Mononuclear cell (primary cell): ENCODE data around the gene ERCC1. TPM values are rescaled to one million over a fixed set of nuclear protein-coding genes. Genes with fewer than 3 reads are reported as not detected.

Experiments
- H3K27me3 ChIP-seq: 2 replicates; pipeline ENCODE4 v1.6.0; 2011; ENCODE audit warnings: low read length, control low read depth; ENCODE audit not compliant: insufficient read depth
- H3K4me1 ChIP-seq: 2 replicates; pipeline ENCODE4 v1.5.1; 2011; ENCODE audit warnings: mild to moderate bottlenecking, low read length, control low read depth; ENCODE audit not compliant: insufficient read depth
- H3K4me3 ChIP-seq: 2 replicates; pipeline ENCODE4 v1.5.1; 2011; ENCODE audit warnings: mild to moderate bottlenecking, low read length, moderate library complexity
- H3K9me3 ChIP-seq: 2 replicates; pipeline ENCODE4 v1.5.1; 2011; ENCODE audit warnings: low read depth, mild to moderate bottlenecking, control low read depth, low read length
- total RNA-seq: library from RNA; depleted of rRNA; stranded (reverse); fragments of >200 nt; gene quantifications from one replicate; pipeline ENCODE4 v1.2.3, GENCODE V29; 2012

ERCC1 gene
- total RNA-seq, result 33.6 TPM

- H3K27me3 ChIP-seq, result peaks cover 3% of the 10 kb centered on the region
- peaks cover 74% of the 10 kb centered on the region for H3K4me1 ChIP-seq
Measured at GRCh38 chr19:45423589-45424190, at the start of gene ERCC1. Gene ERCC1 (minus strand): TSS chr19:45423917. CDS start chr19:45423374, 543 bp downstream.

DNA sequence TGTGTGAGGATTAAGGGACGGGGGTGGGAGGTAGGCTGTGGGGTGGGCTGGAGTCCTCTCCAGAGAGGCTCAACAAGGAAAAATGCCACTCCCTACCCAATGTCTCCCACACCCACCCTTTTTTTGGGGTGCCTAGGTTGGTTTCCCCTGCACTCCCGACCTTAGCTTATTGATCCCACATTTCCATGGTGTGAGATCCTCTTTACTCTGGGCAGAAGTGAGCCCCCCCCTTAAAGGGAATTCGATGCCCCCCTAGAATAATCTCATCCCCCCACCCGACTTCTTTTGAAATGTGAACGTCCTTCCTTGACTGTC lies 49.6 kb upstream of the ERCC1 start:
- H3K4me1 ChIP-seq, result peaks cover 47% of the 10 kb centered on the region
- H3K9me3 ChIP-seq, result no peaks in the 10 kb centered on the region
- peaks cover 40% of the 10 kb centered on the region for H3K27me3 ChIP-seq
- no peak overlapping the region for H3K4me3 ChIP-seq

More at GRCh38 chr19:45423589-45424190, at the start of gene ERCC1:
- Histone ChIP-seq H3K9me3 (no peaks in the 10 kb centered on the region), H3K4me3 (peak within 1 kb of the TSS; percentile 57)

- Histone ChIP-seq H3K27me3 (peaks cover 40% of the 10 kb centered on the region), H3K9me3 (no peaks in the 10 kb centered on the region), H3K4me3 (no peak overlapping the region), H3K4me1 (peaks cover 47% of the 10 kb centered on the region)
Measured at GRCh38 chr19:45472563-45473366, 49.0 kb upstream of the ERCC1 start.

DNA sequence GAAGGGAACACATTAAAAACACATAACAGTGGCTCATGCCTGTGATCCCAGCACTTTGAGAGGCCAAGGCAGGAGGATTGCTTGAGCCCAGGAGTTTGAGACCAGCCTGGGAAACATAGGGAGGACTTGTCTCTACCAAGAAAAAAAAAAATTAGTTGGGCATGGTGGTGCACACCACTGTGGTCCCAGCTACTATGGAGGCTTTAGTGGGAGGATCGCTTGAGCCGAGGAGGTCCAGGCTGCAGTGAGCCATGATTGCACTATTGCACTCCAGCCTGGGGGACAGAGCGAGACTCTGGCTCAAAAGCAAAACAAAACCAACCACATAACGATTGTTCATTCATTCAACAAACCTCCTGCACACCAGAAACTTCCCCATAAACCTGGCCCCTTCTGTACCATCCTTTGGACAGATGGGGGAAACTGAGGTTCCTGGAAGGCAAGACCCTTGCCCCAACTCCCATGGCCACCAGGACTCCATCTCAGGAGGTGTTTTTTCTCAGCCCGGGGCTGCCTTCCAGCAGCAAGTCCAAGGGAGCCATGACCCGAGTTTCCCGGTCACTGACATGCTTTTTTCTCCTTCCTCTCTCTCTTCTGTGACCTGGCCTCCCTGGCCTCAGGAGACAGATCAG lies 48.3 kb upstream of the ERCC1 start:
- Histone ChIP-seq H3K4me3 (no peak overlapping the region), H3K4me1 (peaks cover 45% of the 10 kb centered on the region), H3K9me3 (no peaks in the 10 kb centered on the region), H3K27me3 (peaks cover 40% of the 10 kb centered on the region)

DNA sequence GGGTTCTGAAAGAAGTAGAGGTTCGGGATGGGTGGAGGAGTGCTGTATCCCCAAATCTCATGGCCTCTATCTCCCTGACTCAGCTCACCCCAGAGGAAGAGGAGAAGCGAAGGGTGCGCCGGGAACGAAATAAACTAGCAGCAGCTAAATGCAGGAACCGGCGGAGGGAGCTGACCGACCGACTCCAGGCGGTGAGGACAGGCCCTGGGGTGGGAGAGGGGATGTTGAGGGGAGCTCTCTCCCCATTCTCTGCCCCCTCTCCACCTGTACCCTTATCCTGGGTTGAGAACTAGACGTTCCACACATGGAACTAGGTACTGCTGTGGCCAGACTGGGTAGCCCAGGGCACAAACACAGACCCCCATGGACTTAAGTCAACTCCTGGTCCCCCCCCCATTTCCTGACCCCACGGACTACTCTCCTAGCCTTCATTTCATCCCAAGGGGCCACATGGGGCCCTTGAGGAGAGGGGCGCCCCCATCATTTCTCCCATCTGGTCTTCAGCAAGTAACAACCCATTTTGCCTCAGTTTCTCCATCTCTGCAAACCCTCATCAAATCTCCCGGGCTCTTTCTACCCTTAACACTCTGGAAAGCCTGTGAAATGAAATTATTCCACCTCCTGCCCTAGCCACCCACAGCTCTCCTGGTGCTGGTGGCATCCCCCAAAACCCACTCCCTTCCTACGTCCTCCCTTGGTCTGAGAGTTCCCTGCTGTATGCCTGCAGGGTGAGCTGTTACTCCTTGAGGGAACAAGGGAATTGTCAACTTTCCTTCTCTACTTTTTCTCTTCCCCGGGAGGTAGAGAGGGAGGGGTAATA lies 47.6 kb upstream of the ERCC1 start:
- Histone ChIP-seq H3K27me3 (peaks cover 40% of the 10 kb centered on the region), H3K9me3 (no peaks in the 10 kb centered on the region), H3K4me1 (peaks cover 46% of the 10 kb centered on the region), H3K4me3 (no peak overlapping the region)

DNA sequence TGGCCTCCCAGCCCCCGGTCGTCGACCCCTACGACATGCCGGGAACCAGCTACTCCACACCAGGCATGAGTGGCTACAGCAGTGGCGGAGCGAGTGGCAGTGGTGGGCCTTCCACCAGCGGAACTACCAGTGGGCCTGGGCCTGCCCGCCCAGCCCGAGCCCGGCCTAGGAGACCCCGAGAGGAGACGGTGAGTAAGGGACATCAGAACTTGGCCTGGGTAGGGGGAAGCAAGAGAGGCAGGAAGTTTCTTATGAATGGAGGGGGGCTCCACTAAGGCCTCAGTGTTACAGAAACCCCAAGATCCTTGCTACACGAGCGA lies 47.0 kb upstream of the ERCC1 start:
- Histone ChIP-seq H3K9me3 (no peaks in the 10 kb centered on the region), H3K4me1 (peaks cover 46% of the 10 kb centered on the region), H3K4me3 (no peak overlapping the region), H3K27me3 (peaks cover 40% of the 10 kb centered on the region)

GRCh38 chr19:45469945-45470761 lies 46.4 kb upstream of the ERCC1 start:
- peak overlapping the region; percentile 90 for H3K4me3 ChIP-seq

DNA sequence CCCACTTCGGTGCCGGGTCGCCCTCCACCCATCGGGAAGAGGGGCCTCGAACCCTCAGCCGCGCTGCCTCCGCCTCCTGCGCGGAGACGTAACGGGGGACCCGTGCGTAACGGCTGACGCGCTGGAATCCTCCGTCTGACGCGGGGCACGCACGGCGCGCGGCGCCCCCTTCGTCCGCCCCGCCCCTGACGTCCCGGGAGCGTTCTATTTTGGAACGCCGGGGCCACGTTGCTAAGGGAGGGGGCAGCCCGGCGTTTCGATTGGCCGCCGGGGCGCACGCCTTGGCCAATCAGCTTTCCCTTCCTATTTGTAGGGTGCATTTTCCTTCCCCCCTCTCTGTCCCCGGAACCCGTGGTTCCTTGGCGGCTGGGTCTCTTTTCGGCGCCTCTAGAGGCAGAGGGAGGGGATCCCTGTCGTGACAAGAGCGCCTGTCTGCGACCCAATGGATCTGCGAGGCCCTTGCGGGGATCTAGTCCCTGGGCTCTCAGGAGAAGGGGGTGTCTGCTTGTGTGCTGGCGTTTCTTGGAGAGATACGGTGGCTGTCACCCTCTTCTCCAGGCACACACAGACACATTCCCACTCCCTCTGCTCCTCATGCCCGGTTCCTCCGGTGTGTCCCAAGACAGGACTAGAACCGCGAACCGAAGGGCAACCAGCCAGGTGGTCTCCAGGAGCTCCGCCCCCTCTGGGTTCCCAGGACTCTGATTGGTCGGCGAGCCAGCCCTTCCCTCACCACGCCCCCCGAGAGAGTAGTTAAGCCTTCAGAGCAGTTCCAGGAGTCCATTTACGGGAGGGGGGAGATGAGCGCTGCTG lies 45.6 kb upstream of the ERCC1 start:
- Histone ChIP-seq H3K27me3 (peaks cover 36% of the 10 kb centered on the region), H3K4me1 (peaks cover 46% of the 10 kb centered on the region), H3K4me3 (peak overlapping the region; percentile 90), H3K9me3 (no peaks in the 10 kb centered on the region)

More at GRCh38 chr19:45469945-45470761, 46.4 kb upstream of the ERCC1 start:
- Histone ChIP-seq H3K27me3 (peaks cover 43% of the 10 kb centered on the region), H3K4me1 (peaks cover 46% of the 10 kb centered on the region), H3K9me3 (no peaks in the 10 kb centered on the region)

- H3K27me3 ChIP-seq, result peaks cover 30% of the 10 kb centered on the region
- H3K4me1 ChIP-seq, result peaks cover 46% of the 10 kb centered on the region
- peak overlapping the region; percentile 90 for H3K4me3 ChIP-seq
- no peaks in the 10 kb centered on the region for H3K9me3 ChIP-seq
Measured at GRCh38 chr19:45468803-45469131, 45.0 kb upstream of the ERCC1 start.

GRCh38 chr19:45468159-45468651 lies 44.5 kb upstream of the ERCC1 start:
- Histone ChIP-seq H3K4me3 (peak overlapping the region; percentile 90), H3K9me3 (no peaks in the 10 kb centered on the region), H3K27me3 (peaks cover 25% of the 10 kb centered on the region), H3K4me1 (peaks cover 46% of the 10 kb centered on the region)

DNA sequence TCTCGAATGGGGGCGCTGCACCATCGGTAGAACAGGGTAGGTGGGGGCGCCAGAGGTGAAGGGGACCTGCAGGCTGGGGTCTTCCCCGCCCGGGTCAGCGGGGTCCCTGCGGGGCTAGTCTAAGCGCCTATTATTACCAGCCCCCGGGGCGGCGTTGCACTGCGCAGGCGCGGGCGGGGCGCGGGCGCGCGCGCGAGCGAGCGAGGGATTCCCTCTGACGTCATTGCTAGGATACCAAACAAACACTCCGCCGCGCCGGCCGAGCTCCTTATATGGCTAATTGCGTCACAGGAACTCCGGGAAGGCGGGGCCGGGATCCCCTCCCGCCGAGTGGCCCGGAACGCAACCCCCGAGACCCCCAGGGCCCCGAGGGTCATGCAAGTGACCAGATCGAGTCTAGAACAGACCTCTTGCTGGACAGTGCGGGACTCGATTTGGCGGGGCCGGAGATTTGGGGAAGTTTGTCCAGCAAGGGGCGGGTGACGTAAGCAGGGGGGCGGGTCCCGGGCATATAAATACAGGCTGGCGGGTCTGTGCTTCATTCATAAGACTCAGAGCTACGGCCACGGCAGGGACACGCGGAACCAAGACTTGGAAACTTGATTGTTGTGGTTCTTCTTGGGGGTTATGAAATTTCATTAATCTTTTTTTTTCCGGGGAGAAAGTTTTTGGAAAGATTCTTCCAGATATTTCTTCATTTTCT lies 43.9 kb upstream of the ERCC1 start, which contains the start of gene FOSB:
FOSB (plus strand) TSS at position 541 of the 703 bp plus-strand sequence. CDS start 591 bp downstream, outside the sequence.
- peaks cover 20% of the 10 kb centered on the region for H3K27me3 ChIP-seq
- H3K4me3 ChIP-seq, result peak within 1 kb of the TSS; percentile 90
- no peaks in the 10 kb centered on the region for H3K9me3 ChIP-seq
- peaks cover 42% of the 10 kb centered on the region for H3K4me1 ChIP-seq

GRCh38 chr19:45467115-45467455 lies 43.4 kb upstream of the ERCC1 start:
- no peaks in the 10 kb centered on the region for H3K9me3 ChIP-seq
- H3K4me1 ChIP-seq, result peaks cover 36% of the 10 kb centered on the region
- peaks cover 15% of the 10 kb centered on the region for H3K27me3 ChIP-seq
- H3K4me3 ChIP-seq, result peak overlapping the region; percentile 90

GRCh38 chr19:45464852-45465441 lies 41.2 kb upstream of the ERCC1 start:
- no peak overlapping the region for H3K4me3 ChIP-seq
- H3K9me3 ChIP-seq, result no peaks in the 10 kb centered on the region
- peaks cover 3% of the 10 kb centered on the region for H3K27me3 ChIP-seq
- H3K4me1 ChIP-seq, result peaks cover 25% of the 10 kb centered on the region
